HG03571 (cell line): ENCODE data around the gene FBXO3.
A peak's percentile ranks its signal among the peaks of the same experiment; 100 is the strongest.

ENCODE experiments used
- ATAC-seq: cut with Tn5 transposase; IDR thresholded peaks from one replicate; pipeline ENCODE4 v1.9.1; 2021; ENCODE audit not compliant: unreplicated experiment

Gene FBXO3

DNA sequence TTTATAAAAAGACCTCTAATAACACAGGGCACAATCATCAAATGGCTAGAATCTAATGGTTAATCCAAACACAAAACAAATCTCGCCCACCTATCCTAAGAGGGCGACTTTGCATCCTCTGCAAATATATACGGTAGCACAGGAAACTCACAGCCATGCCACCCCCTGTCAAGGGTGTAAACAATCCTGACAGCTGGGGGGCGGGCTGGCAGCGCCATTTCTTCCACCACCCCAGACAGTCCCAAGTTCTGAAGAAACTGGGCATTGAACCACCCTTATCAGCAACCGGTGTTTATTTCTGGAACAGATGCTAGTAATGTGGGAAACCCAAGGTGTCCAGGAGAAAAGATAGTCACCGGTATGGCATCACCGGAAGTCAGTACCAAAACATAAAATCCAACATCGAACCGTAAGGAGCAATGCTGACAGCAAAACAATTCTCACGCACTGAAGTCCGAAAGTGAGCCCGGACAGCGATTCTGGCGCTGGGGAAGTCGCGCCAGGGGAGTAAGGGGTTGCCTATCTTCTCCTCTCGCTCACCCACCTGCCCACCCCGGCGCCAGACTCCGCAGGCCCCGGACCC lies 825 bp downstream of the FBXO3 start:
- ATAC-seq: no peak

DNA sequence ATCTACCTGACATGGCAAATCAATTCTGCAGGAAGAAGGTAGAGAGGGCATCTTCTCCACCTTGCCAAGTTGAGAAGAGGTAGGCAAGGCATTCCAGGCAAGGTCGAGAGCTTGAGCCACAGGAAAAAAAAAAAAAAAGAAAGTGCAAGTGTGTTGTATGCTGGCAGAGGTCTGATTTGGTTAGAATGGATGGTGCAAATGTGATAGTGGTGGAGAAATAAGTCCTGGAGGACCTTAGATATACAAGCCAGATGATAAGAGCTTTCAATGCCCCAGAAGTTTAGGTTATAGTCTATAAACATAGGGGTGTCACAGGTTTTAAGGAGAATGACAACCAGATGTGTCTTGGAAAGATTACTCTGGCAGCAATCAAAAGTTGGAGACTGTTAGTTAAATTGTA lies 1.4 kb downstream of the FBXO3 start:
- ATAC-seq: no peak

DNA sequence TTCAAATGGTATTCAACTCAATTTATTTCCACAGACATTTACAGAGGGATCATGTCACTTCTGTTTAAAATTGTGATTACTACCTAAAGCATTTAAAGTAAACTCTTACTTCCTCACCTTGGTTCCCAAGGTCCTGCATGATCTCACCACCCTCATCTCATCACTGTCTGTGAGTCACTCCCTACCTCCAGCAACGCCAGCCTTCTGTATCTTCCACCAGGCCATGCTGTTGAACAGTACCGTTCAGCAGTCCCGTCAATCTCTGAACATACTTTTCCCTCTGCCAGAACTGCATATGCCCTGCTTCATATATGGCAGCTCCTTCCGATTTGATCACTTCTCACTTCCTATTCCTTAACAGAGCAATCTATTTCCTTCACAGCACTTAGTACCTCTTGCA lies 2.0 kb downstream of the FBXO3 start:
- no peak for ATAC-seq

DNA sequence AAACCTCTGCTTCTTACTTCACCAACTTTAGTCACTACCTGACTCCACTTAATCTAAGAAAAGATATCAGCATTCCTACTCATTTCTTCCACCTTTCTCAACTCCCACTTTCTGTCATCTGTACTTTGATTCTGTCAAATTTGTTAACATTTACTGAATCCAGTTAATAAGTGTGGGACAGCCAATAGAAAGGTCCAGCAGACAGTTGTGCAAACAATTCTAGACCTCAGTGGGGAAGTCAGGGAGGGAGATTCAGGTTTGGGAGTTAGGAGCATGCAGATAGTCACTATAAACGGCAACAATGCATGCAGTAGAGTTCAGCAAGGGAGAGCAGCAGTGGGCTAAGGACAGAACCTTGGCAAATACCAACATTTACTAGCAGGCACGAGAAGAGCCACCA lies 4.1 kb downstream of the FBXO3 start:
- ATAC-seq: no peak

DNA sequence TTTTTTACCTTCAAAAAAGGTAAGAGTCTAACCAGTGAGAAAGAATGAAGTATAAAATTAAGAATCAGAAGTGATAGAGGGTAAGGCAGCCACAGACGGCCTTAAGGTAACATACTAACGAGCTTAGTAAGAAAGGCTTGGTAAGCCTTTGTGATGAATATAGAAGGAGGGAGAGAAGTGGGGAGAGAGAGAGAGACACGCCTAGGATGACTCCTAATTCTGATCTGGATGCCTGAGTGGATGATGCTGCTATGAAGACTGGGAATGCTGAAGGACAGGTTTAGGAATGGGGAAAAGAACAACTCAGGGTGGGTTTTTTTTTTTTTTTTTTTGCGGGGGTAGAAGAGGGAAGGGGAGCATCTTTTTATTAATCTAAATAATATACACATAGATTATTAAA lies 4.8 kb downstream of the FBXO3 start:
- ATAC-seq: no peak

DNA sequence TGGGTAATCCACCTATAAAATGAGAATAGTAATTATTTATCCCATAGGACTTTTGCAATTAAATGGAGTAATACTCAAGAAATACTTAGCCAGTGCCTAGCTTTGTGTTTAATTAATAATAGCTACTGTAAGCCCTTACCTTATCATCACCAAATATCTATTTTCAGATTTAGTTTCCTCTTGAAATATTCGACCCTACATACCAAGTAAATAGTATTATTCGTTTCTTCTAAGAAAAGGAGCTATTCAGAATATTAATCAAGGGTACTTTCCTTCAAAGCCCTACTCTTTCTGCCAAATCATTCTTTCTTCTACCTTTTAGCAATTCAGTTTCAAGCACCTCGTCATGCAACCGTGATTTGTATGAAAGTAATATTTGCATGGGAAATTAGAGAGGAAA lies 6.7 kb downstream of the FBXO3 start:
- no peak for ATAC-seq

DNA sequence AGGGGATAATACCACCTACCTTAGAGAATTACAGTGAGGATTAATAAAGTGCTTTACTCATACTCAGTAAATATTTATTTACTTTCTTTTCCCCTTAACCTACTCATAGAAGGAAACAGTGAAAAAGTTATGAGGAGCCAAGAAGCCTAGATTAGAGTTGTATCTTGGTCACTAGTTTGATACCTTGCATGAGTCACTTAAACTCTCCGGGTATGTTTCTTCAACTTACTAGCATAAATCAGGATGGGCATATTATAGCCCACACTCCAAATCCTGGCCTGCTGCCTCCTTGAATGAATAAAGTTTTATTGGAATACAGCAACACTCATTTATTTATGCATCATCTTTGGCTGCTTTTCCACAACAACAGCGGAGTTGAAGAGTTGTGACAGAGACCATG lies 8.2 kb downstream of the FBXO3 start:
- no peak for ATAC-seq

DNA sequence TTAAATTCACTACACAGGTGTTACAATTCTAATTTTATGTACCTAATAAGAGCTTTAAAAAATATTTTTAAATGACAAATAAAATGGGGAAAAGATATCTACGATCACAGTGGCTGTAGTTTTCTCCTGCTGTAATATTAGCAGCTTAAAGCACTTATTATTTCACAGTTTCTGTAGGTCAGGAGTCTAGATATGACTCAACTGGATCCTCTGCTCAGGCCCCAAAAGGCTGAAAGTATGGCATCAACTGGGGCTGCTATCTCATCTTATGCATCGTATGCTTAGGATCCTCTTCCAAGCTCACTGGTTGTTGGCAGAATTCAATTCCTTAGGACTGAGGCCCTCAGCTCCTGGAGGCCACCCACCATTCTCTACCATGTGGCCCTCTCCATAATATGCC lies 12.8 kb downstream of the FBXO3 start:
- peak; percentile 82 for ATAC-seq

DNA sequence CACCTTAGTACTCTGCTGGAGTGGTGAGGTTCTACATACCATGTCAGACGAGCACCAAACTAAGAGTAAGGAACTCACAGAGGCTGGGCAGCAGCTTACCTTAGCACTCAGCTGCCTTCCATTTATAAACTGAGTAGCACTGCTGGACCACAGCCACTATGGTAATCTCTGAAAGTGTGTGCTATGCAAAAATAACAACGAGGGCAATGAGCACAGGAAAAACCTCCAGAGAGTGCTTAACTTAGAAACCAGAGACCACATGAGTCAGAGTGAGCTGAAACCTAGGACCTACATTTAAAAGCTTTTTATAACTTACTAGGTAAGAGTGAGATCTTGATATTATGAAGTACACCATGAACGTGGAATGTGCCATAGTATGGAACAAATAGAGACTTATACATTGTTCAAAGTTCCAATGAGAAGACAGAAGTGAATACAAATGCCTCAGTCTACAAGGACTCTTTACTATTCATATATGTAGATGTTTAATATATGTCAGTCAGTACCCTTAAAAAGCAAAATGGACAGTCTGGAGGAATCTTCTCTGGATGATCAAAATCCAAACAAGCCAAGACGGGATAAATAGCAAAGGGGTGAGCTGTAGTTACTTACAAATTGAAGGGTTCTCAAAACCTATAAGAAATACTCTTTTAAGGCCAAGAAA lies 20.9 kb downstream of the FBXO3 start:
- ATAC-seq: peak; percentile 96

DNA sequence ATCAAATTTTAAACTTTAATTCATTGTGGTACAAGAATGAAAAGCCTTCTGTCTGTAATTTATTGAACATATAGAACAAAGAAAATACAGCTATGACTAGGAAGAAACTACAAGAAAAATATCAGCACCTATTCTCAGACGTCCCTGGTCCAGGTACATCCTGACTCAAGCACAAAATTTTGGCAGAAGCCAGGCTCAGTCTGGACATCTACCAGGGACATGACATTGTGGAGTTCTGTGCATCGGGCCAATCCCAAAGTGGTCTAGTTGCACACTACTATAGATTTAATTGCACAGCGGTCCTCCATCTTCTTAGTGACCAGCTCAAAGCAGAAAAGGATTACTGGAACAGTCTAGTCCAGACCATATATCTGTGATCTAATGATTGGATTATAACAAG lies 22.4 kb downstream of the FBXO3 start:
- ATAC-seq: no peak

DNA sequence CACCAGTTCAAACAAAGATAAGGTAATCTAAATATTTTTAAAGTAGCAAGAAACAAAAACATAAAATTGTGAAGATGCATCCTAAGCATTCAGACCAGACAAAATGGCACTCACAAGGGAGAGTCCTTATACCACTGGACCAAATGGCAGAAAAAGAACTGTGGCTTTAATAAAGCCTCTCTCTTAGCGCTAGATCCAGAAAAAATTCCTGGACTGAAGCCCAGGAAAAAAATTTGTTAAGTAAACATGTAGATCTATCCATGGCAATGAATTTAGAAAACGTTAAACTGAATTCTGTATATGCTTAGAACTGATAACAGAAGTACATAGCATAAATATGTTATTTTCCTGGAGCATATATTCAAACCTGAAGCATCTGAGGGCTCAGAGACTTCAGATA lies 26.3 kb downstream of the FBXO3 start:
- no peak for ATAC-seq

DNA sequence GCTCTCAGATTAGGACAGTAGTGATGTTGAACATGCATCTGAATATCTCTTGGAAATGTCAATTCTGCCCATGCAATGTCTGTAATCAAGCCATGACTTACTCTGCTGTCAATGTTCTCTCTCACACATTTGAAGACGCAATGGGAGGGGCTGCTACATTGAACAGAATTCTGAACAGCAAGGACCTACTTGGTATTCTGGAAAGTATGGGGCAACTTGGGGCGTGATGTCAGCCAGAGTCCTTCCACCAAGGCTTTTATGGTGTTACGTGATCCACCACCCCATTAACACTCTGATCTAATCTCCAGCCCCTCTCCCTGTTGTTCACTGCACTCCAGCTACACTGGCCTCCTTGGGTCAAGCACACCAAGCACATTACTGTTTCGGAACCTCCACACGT lies 31.0 kb downstream of the FBXO3 start:
- ATAC-seq: no peak

DNA sequence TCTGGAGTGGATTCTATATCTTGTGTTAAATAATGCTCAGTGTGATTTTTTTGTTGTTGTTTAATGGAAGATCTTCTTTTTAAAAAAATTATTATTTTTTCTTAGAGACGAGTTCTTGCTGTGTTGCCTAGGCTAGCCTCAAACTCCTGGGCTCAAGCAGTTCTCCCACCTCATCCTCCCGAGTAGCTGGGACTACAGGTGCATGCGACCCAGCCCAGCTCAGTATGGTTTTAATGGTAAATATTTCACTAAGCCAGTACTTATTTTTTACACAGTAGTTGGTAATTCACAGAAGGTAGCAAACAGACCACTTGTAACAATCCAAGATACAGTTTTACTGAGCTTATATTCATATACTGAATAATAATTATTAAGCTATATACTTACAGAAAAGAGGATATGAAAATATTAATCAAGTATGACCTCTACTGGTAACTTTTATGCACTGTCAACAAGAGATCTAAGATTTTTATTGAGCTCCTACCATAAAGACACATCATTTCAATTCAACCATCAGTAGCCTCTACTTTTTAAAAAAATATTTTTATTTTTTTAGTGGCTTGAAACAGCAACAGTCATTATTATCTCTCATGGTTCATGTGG lies 32.0 kb downstream of the FBXO3 start:
- peak; percentile 53 for ATAC-seq

DNA sequence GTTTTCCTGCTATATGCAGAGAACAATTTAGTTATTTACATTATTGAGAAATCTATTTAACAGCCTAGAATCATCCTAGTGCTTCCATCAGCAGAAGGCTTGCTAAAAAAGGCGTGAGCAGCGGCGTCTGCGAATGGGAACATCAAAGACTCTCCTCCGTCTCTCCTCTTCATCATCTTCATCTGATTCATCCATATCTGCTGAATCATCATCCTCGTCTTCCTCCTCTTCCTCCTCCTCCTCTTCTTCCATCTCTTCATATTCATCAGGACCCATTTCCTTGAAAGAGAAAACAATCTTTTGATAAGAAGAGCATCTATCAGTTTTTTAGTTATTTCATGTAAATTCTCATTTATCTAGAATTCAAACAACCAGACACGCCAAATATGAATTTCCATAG lies 32.5 kb downstream of the FBXO3 start:
- no peak for ATAC-seq

DNA sequence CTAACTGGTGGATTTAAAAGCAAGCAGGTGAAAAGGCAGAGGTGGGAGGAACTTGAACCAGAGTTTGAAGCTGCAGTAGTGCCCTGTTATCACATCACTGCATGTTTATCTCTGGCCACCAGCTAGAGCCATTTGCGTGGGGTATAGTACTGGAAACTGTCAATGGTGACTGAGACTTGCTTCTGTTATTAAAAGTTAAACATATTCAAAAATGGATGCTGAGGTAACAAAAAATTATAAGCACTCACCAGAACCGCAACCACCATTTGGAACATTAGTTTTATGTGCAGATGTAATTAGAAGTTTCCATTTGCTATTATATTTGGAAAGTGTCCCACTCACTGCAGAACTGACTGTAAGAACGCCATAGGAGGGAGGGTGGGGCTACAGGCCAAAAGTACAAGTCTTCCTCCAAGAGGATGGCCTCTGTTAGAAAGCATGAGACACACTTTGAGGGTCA lies 36.9 kb downstream of the FBXO3 start:
- no peak for ATAC-seq

DNA sequence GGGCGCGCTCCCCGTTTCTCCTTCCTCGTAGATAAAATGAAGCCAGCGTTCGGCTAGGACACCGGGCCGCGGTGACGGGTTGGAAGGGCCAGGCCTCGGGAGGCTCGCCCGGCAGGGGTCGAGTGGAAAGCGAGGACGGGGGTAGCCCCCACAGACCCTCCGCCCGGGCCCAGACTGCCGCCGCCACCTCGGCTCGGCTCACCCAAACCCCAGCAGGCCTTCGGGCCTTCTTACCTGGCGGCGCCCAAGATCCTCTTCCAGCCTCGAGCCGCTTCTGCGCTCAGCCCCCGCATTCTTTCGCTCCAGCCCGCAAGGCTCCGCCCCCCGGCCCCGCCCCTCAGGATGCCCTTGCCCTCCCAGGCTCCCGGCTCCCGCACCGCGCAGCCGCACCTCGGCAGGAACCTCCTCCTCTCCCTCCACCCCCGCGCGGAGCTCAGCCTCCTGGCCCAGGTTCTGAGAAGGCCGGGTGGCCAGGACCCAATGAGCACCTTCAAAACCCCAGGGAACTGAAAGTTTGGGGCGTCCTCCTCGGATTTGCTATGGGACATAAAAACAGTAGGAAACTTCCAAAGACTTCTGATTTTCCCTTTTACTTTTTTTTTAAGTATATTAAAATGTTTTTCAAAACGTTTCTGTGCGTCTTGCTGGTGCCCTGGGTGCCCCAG lies 38.0 kb downstream of the FBXO3 start, which contains the start of gene CD59:
CD59 (minus strand) TSS at position 276 of the 665 bp plus-strand sequence. CDS start 13,978 bp downstream, outside the sequence.
- ATAC-seq: peak; percentile 50

DNA sequence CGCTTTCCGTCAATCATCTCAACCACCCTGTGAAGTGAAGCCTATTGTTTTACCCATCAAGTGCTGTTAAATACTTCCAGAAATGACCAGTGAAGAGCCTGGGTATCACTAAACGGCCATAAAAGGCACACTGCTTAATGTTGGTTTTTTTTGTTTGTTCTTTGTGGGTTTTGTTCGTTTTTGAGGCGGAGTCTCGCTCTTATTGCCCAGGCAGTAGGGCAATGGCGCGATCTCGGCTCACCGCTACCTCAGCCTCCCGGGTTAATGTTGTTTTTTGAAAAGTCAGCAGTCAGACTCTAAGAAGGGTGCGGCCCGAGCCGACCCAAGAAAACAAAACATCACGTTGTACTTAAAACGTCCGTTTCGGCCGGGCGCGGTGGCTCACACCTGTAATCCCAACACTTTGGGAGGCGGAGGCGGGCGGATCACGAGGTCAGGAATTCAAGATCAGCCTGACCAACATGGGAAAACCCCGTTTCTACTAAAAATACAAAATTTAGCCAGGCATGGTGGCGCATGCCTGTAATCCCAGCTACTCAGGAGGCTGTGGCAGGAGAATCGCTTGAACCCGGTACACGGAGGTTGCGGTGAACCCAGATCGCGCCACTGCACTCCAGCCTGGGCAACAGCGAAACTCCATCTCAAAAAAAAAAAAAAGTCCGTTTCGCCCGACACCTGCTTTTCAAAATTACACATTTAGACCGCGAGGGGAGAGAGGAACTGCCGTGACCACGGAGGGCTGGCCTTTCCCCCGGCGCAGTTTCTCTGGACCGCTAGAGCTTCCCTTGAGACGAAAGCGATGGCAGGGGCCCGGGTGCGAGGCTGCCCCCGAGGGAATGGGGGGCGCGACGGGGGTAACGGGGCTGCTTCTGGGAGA lies 38.8 kb downstream of the FBXO3 start:
- peak; percentile 56 for ATAC-seq

DNA sequence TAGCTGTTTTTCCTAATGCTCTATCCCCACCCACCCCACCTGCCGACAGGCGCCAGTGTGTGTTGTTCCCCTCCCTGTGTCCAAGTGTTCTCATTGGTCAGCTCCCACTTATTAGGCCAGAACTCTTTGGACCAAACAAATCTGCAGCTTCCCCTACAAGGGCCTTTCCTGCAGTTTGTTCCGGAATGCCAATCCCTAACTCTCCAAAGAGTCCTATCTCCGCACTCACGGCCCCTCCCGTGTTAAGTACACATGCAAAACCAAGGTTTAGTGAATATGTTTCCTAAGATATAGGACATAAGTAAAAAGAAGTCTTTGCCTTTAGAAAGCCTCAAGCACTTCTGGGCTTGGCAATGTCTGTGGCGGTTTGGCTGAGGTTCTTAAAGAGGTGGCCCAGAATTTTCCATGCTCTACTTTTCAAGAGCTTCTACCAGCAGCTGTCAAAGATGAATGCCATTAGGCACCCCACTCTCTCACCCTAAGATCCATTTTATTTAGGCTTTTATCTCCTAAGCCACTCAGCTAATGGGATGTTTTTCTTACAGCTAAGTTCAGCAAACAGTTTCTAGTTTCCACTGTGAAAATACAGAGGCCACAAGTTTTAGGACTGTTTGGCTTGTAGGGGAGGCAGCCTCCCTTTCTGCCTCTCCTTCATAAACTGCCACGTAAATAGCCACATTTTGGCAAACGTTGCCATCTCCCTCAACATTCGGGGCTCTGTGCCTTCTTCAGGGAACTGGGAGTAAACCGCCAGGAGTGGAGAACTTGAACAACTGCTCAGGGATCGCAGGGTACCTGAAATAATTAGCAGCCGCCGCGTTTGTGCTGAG lies 39.7 kb downstream of the FBXO3 start:
- ATAC-seq: no peak

DNA sequence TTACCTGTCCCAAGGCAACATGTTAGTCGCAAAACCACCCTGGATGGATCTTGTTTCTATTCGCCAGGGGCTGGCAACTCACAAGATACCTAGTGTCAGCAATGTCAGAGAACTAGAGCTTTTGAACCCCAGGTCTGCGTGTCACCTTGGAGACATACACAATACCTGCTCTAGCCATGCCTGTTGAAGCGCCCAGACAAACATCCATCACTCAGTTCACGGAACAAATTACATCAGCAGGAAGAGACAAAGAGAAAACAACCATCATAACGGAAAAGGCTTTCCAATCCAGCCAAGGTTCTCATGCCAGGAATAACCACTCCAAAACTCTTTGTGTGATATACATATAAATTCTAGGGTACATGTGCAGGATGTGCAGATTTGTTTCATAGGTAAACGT lies 40.3 kb downstream of the FBXO3 start:
- ATAC-seq: no peak
